Measurements from ENCODE around the gene NTSR1. TPM values are rescaled to one million over a fixed set of nuclear protein-coding genes. Genes with fewer than 3 reads are reported as not detected.
A peak's percentile ranks its signal among the peaks of the same experiment; 100 is the strongest.

Gene NTSR1
- total RNA-seq, 1 donor from 2014 or later, result 0.09 TPM

GRCh38 chr20:62796699-62797491 is 88.3 kb downstream of the NTSR1 start:
- intact Hi-C loops (cut with DNase I), result no loop called here
- peak; percentile 22 for ATAC-seq

GRCh38 chr20:62797671-62798532 is 89.3 kb downstream of the NTSR1 start:
- Histone ChIP-seq H3K4me3 (no peak overlapping the region), H3K36me3 (peaks cover 25% of the 10 kb centered on the region), H3K4me1 (peaks cover 13% of the 10 kb centered on the region), H3K27ac (no peak overlapping the region), H3K9me3 (no peaks in the 10 kb centered on the region), H3K27me3 (no peaks in the 10 kb centered on the region)
- DNase-seq (no peak), ATAC-seq (no peak)
- no peak for TF ChIP-seq CTCF (IDR thresholded peaks at IDR 0.05)
- intact Hi-C loops (cut with DNase I), result no loop called here

More at GRCh38 chr20:62796699-62797491, 88.3 kb downstream of the NTSR1 start:
- Histone ChIP-seq H3K4me1 (peaks cover 13% of the 10 kb centered on the region), H3K9me3 (no peaks in the 10 kb centered on the region), H3K4me3 (peak overlapping the region; percentile 70), H3K36me3 (peaks cover 25% of the 10 kb centered on the region), H3K27ac (peak overlapping the region; percentile 76), H3K27me3 (no peaks in the 10 kb centered on the region)
- no peak for DNase-seq
- no peak for TF ChIP-seq CTCF (IDR thresholded peaks at IDR 0.05)

- no peak overlapping the region for H3K27ac ChIP-seq
- peaks cover 6% of the 10 kb centered on the region for H3K4me1 ChIP-seq
- peaks cover 25% of the 10 kb centered on the region for H3K36me3 ChIP-seq
- TF ChIP-seq CTCF (IDR thresholded peaks at IDR 0.05), result no peak
- no peaks in the 10 kb centered on the region for H3K27me3 ChIP-seq
- H3K4me3 ChIP-seq, result no peak overlapping the region
- intact Hi-C loops (cut with DNase I), result no loop called here
- no peaks in the 10 kb centered on the region for H3K9me3 ChIP-seq
- DNase-seq, result no peak
- no peak for ATAC-seq
These were observed 90.4 kb downstream of the NTSR1 start for GRCh38 chr20:62799036-62799435.

GRCh38 chr20:62799459-62799858 is 90.8 kb downstream of the NTSR1 start:
- TF ChIP-seq CTCF (IDR thresholded peaks at IDR 0.05), result no peak
- DNase-seq (no peak), ATAC-seq (no peak)
- Histone ChIP-seq H3K4me1 (peaks cover 6% of the 10 kb centered on the region), H3K27me3 (no peaks in the 10 kb centered on the region), H3K4me3 (no peak overlapping the region), H3K27ac (no peak overlapping the region), H3K36me3 (peaks cover 25% of the 10 kb centered on the region), H3K9me3 (no peaks in the 10 kb centered on the region)
- intact Hi-C loops (cut with DNase I), result no loop called here

- Histone ChIP-seq H3K9me3 (no peaks in the 10 kb centered on the region), H3K4me1 (peaks cover 6% of the 10 kb centered on the region), H3K27ac (no peak overlapping the region), H3K4me3 (no peak overlapping the region), H3K27me3 (no peaks in the 10 kb centered on the region), H3K36me3 (peaks cover 25% of the 10 kb centered on the region)
- TF ChIP-seq CTCF (IDR thresholded peaks at IDR 0.05), result no peak
- intact Hi-C loops (cut with DNase I), result loop anchor here (10.0 kb wide), 1 partner anchor 125 kb away; no protein-coding TSS in a partner anchor
- DNase-seq (no peak), ATAC-seq (no peak)
These were observed 91.2 kb downstream of the NTSR1 start for GRCh38 chr20:62799873-62800272.

All from upper lobe of right lung (tissue), 1 donor.